Fibroblast of lung (primary cell): ENCODE results near the gene SCARF1.

Experiments used
- CTCF ChIP-seq, 2 donors: IDR thresholded peaks in 1 of 2; conservative IDR thresholded peaks in 1 of 2; 1 replicate in 1 of 2; 2 replicates in 1 of 2; pipeline ENCODE4 v1.5.1; 2011 to 2012; ENCODE audit warnings: low read length in 2 of 2, control low read depth in 1 of 2, inconsistent platforms in 1 of 2, low read depth in 1 of 2, mild to moderate bottlenecking in 1 of 2
- EZH2 ChIP-seq: IDR thresholded peaks from 2 replicates; pipeline ENCODE4 v1.5.1; 2012; ENCODE audit warnings: low read length, control low read depth, mild to moderate bottlenecking; ENCODE audit errors: missing control alignments

GRCh38 chr17:1673041-1673785 is 27.7 kb upstream of the SCARF1 start:
- no peak for TF ChIP-seq CTCF (conservative IDR thresholded peaks at IDR 0.05 in 1 of 2, IDR thresholded peaks at IDR 0.05 in 1 of 2; ENCODE audit: low read depth in 1 of 2, low read length in 2 of 2)
- no peak for TF ChIP-seq EZH2
